PC-3 (cell line): ENCODE measurements around the gene ZNF277. TPM values are rescaled to one million over a fixed set of nuclear protein-coding genes. Genes with fewer than 3 reads are reported as not detected.
"Not testable (repeated sequence)": the region's sequence is repeated elsewhere in the genome, so short reads cannot be mapped to it uniquely, and the experiment has no call there.

Experiments used
- ATAC-seq: fragments of 200-7000 bp; cut with Tn5 transposase; 2 replicates; pipeline ENCODE4 v1.9.1; 2020; ENCODE audit warnings: mild to moderate bottlenecking, moderate library complexity
- BruUV-seq: library from RNA; stranded (reverse); fragments of 400-500 nt; replicated peaks from 2 replicates; lab custom pipeline; 2021; lab: Mats Ljungman, UMichigan
- CTCF ChIA-PET: fragments of 300-600 bp; sonication (Branson Sonifier 250); formaldehyde crosslinking; loops from one replicate; lab custom pipeline; 2022; ENCODE audit warnings: antibody characterized with exemption; lab: Charles Lee
- POLR2A ChIA-PET: fragments of 300-600 bp; sonication (Branson Sonifier 250); formaldehyde crosslinking; loops from one replicate; lab custom pipeline; 2022; ENCODE audit warnings: antibody characterized with exemption; ENCODE audit not compliant: unreplicated experiment; lab: Charles Lee
- DNase-seq: peaks from one replicate; pipeline ENCODE4 v3.0.0-alpha.2; 2015
- H2AFZ ChIP-seq: fragments of 300-600 bp; sonication (generic); 2 replicates; pipeline ENCODE4 v1.6.0; 2016; ENCODE audit warnings: antibody characterized with exemption, low read length
- H3F3A ChIP-seq: fragments of 300-600 bp; sonication (generic); one replicate; pipeline ENCODE4 v1.6.0; 2017; ENCODE audit warnings: antibody characterized with exemption, low read length, control low read depth, mild to moderate bottlenecking; ENCODE audit not compliant: unreplicated experiment
- H3K27ac ChIP-seq: fragments of 300-600 bp; sonication (generic); 2 replicates; pipeline ENCODE4 v1.5.1; 2016; ENCODE audit warnings: mild to moderate bottlenecking, low read length
- H3K27me3 ChIP-seq: fragments of 300-600 bp; sonication (generic); 2 replicates; pipeline ENCODE4 v1.6.1; 2016; ENCODE audit warnings: low read length, mixed read lengths
- H3K36me3 ChIP-seq: fragments of 300-600 bp; sonication (generic); 2 replicates; pipeline ENCODE4 v1.6.1; 2016; ENCODE audit warnings: low read depth, mixed run types, low read length, mixed read lengths
- H3K4me1 ChIP-seq: fragments of 300-600 bp; sonication (generic); 2 replicates; pipeline ENCODE4 v1.5.1; 2016; ENCODE audit warnings: low read length; ENCODE audit not compliant: insufficient read depth
- H3K4me2 ChIP-seq: fragments of 300-600 bp; sonication (generic); 2 replicates; pipeline ENCODE4 v1.6.0; 2016; ENCODE audit warnings: low read length
- H3K4me3 ChIP-seq: fragments of 300-600 bp; sonication (generic); 2 replicates; pipeline ENCODE4 v1.5.1; 2016; ENCODE audit warnings: mild to moderate bottlenecking, low read length, mixed read lengths
- H3K79me2 ChIP-seq: fragments of 300-600 bp; sonication (generic); 2 replicates; pipeline ENCODE4 v1.6.1; 2017; ENCODE audit warnings: low read length, mixed read lengths
- H3K9ac ChIP-seq: fragments of 300-600 bp; sonication (generic); 2 replicates; pipeline ENCODE4 v1.6.0; 2016; ENCODE audit warnings: mild to moderate bottlenecking, low read length
- H3K9me2 ChIP-seq: fragments of 300-600 bp; sonication (generic); replicated peaks from 2 replicates; pipeline ENCODE4 v1.6.1; 2016; ENCODE audit warnings: mixed run types, low read length, mixed read lengths
- H3K9me3 ChIP-seq: fragments of 300-600 bp; sonication (generic); 2 replicates; pipeline ENCODE4 v1.6.1; 2016; ENCODE audit warnings: low read length, mixed read lengths
- H4K20me1 ChIP-seq: fragments of 300-600 bp; sonication (generic); 2 replicates; pipeline ENCODE4 v1.6.1; 2016; ENCODE audit warnings: low read length, mixed read lengths
- EZH2 ChIP-seq: fragments of 300-600 bp; sonication (generic); IDR thresholded peaks from one replicate; pipeline ENCODE4 v1.6.1; 2017; ENCODE audit warnings: antibody characterized with exemption, mild to moderate bottlenecking, low read length; ENCODE audit not compliant: unreplicated experiment
- EZH2phosphoT487 ChIP-seq: fragments of 300-600 bp; sonication (generic); IDR thresholded peaks from 2 replicates; pipeline ENCODE4 v1.6.1; 2018; ENCODE audit warnings: mild to moderate bottlenecking, antibody characterized with exemption, low read length, borderline replicate concordance
- intact Hi-C: fragments of 100-400 bp; cut with micrococcal nuclease; formaldehyde crosslinking; loops from 2 replicates; pipeline ENCODE4 v1.9.0; 2023
- total RNA-seq: library from RNA; depleted of rRNA; stranded (reverse); fragments of >200 nt; gene quantifications from 2 replicates; pipeline ENCODE4 v1.2.3, GENCODE V29; 2014
- TF ChIP-seq, protein P1 (sequence below): fragments of 300-600 bp; sonication (generic); conservative IDR thresholded peaks from 2 replicates; pipeline ENCODE4 v1.5.1; 2017; ENCODE audit warnings: antibody characterized with exemption, low read depth, mild to moderate bottlenecking, low read length

Gene ZNF277
- total RNA-seq, 1 experiment from 2014 or later: 14.0 TPM

DNA sequence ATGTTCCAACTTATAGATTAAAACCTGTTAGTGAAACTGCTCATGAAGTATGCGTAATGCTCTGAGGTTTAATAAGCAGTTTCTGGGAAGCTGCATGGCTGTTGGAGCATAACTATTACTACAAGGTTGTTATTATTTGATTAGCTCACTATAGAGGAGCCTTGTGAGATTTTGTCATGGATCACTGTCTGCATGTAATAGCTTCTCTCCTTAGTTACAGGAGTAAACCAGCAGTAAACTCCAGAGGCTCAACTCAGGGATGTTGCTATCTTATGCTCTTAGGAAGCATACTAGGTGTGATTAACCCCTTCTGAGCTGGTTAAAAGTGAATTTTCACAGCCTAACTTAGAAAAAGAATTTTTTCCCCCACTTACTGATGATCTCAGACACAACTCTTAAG, 180.1 kb downstream of the ZNF277 start:
- Histone ChIP-seq H3K4me1 (no peaks in the 10 kb centered on the region), H3K9me3 (no peaks in the 10 kb centered on the region), H3F3A (no peaks in the 10 kb centered on the region), H3K79me2 (no peaks in the 10 kb centered on the region), H3K27me3 (no peaks in the 10 kb centered on the region), H3K27ac (no peak overlapping the region), H3K4me3 (no peak overlapping the region), H2AFZ (no peak overlapping the region), H4K20me1 (no peaks in the 10 kb centered on the region), H3K9me2 (no peaks in the 10 kb centered on the region), H3K9ac (no peak overlapping the region), H3K4me2 (no peak overlapping the region), H3K36me3 (no peaks in the 10 kb centered on the region)
- no peak for DNase-seq
- TF ChIP-seq EZH2phosphoT487 (no peak), EZH2 (no peak)
- TF ChIP-seq, protein P1, sequence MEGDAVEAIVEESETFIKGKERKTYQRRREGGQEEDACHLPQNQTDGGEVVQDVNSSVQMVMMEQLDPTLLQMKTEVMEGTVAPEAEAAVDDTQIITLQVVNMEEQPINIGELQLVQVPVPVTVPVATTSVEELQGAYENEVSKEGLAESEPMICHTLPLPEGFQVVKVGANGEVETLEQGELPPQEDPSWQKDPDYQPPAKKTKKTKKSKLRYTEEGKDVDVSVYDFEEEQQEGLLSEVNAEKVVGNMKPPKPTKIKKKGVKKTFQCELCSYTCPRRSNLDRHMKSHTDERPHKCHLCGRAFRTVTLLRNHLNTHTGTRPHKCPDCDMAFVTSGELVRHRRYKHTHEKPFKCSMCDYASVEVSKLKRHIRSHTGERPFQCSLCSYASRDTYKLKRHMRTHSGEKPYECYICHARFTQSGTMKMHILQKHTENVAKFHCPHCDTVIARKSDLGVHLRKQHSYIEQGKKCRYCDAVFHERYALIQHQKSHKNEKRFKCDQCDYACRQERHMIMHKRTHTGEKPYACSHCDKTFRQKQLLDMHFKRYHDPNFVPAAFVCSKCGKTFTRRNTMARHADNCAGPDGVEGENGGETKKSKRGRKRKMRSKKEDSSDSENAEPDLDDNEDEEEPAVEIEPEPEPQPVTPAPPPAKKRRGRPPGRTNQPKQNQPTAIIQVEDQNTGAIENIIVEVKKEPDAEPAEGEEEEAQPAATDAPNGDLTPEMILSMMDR: no peak
- ChIA-PET POLR2A (no interaction called here), CTCF (no interaction called here)
- ATAC-seq: no peak
- BruUV-seq: no TSS peak
- intact Hi-C loops: no loop called here

DNA sequence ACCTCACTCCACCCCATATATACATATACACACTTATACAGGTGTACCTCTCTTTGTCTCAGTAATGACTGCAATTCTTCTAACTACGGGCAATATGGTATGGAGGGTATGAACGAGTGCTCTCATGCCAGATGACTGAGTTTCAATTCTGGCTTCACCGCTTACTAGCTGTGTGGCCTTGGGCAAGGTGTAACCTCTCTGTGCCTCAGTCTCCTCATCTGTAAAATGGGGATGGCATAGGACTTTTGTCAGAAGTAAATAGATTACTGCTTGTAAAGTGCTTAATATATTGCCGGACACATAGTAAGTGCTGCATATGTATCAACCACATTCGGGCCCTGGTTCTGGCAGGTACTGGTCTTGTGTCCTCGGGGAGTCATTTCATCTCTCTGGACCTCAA, 183.7 kb downstream of the ZNF277 start:
- no peaks in the 10 kb centered on the region for H3K27me3 ChIP-seq
- ChIA-PET CTCF (no interaction called here), POLR2A (no interaction called here)
- H3K9ac ChIP-seq: no peak overlapping the region
- no peak overlapping the region for H3K4me2 ChIP-seq
- no peaks in the 10 kb centered on the region for H3K36me3 ChIP-seq
- ATAC-seq (no peak), DNase-seq (no peak)
- no peak overlapping the region for H3K27ac ChIP-seq
- H3K79me2 ChIP-seq: no peaks in the 10 kb centered on the region
- H3F3A ChIP-seq: no peaks in the 10 kb centered on the region
- H4K20me1 ChIP-seq: no peaks in the 10 kb centered on the region
- TF ChIP-seq, protein P1: no peak
- no peak for TF ChIP-seq EZH2
- TF ChIP-seq EZH2phosphoT487: no peak
- H3K9me3 ChIP-seq: no peaks in the 10 kb centered on the region
- intact Hi-C loops: loop anchor here (5.0 kb wide), 1 partner anchor 183 kb away; the partner anchor contains the start of genes DOCK4 and ZNF277
- H3K4me3 ChIP-seq: no peak overlapping the region
- H3K4me1 ChIP-seq: peaks cover 7% of the 10 kb centered on the region; the same call in 1 of the 2 replicates
- no peak overlapping the region for H2AFZ ChIP-seq
- BruUV-seq: no TSS peak
- no peaks in the 10 kb centered on the region for H3K9me2 ChIP-seq

DNA sequence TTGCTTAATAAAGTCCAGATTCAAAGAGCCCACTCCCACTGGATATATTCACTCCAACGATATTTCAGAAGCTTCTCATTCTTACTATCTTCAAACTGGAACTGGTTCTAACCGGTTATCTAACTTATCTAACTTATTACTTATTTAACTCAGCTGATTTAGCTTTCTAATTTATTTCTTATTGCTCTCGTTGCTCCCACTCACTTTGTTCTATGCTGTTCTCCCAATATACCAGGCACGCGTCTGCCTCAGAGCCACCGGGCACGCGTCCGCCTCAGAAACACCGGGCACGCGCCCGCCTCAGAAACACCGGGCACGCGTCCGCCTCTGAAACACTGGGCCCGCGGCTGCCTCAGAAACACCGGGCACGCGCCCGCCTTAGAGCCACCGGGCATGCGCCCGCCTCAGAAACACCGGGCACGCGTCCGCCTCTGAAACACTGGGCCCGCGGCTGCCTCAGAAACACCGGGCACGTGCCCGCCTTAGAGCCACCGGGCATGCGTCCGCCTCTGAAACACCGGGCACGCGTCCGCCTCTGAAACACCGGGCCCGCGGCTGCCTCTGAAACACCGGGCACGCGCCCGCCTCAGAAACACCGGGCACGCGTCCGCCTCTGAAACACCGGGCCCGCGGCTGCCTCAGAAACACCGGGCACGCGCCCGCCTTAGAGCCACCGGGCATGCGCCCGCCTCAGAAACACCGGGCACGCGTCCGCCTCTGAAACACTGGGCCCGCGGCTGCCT, 184.8 kb downstream of the ZNF277 start:
- peak; percentile 95 for TF ChIP-seq EZH2phosphoT487
- intact Hi-C loops: loop anchor here (5.0 kb wide), 1 partner anchor 184 kb away; the partner anchor contains the start of genes DOCK4 and ZNF277
- H3K9ac ChIP-seq, H3K9me3 ChIP-seq, H3F3A ChIP-seq, H3K36me3 ChIP-seq, H3K9me2 ChIP-seq, H3K79me2 ChIP-seq, H3K4me1 ChIP-seq, POLR2A ChIA-PET, H3K27me3 ChIP-seq, BruUV-seq, H4K20me1 ChIP-seq, H3K27ac ChIP-seq, CTCF ChIA-PET: not testable (repeated sequence)
- H3K4me3 ChIP-seq: peak overlapping the region; percentile 58
- DNase-seq (peak; percentile 57), ATAC-seq (peak; percentile 65)
- peak overlapping the region; percentile 70 for H3K4me2 ChIP-seq
- peak overlapping the region; percentile 63 for H2AFZ ChIP-seq
